Natural killer cell (primary cell): ENCODE measurements around the gene PIP4K2B. TPM values are rescaled to one million over a fixed set of nuclear protein-coding genes. Genes with fewer than 3 reads are reported as not detected.

Experiments used
- ATAC-seq, 3 donors: fragments of 150-1000 bp in 2 of 3; fragments of 200-7000 bp in 1 of 3; cut with Tn5 transposase; 1 replicate in 1 of 3; 2 replicates in 2 of 3; pipeline ENCODE4 v1.10.0; 2021; ENCODE audit warnings: mild to moderate bottlenecking in 2 of 3, moderate library complexity in 2 of 3
- DNase-seq, 2 donors: peaks; one replicate each; pipeline versions ENCODE4 v3.0.0 to v3.0.0-alpha.2; 2013 to 2021; ENCODE audit warnings: mixed read lengths in 1 of 2
- H3K27ac ChIP-seq: one replicate; pipeline ENCODE4 v1.5.1; 2013; ENCODE audit warnings: mild to moderate bottlenecking, low read length
- H3K27me3 ChIP-seq: one replicate; pipeline ENCODE4 v1.6.1; 2013; ENCODE audit warnings: low read length; ENCODE audit not compliant: control insufficient read depth, insufficient read depth
- H3K36me3 ChIP-seq: one replicate; pipeline ENCODE4 v1.6.1; 2013; ENCODE audit warnings: low read length; ENCODE audit not compliant: control insufficient read depth, insufficient read depth
- H3K4me1 ChIP-seq: one replicate; pipeline ENCODE4 v1.6.1; 2013; ENCODE audit warnings: low read length; ENCODE audit not compliant: control insufficient read depth, insufficient read depth
- H3K4me3 ChIP-seq: one replicate; pipeline ENCODE4 v1.5.1; 2013; ENCODE audit warnings: low read length
- H3K9me3 ChIP-seq: one replicate; pipeline ENCODE4 v1.6.1; 2013; ENCODE audit warnings: low read length; ENCODE audit not compliant: control insufficient read depth, insufficient read depth
- H3K27ac Mint-ChIP-seq, 2 donors: one replicate each; pipeline ENCODE4 v1.8.0; 2022; ENCODE audit warnings: mild to moderate bottlenecking in 2 of 2, mixed read lengths in 2 of 2, moderate library complexity in 1 of 2
- H3K27me3 Mint-ChIP-seq, 2 donors: one replicate each; pipeline ENCODE4 v1.8.0; 2022; ENCODE audit warnings: low read depth in 2 of 2, mixed read lengths in 2 of 2
- H3K36me3 Mint-ChIP-seq: one replicate; pipeline ENCODE4 v1.8.0; 2022; ENCODE audit warnings: mixed read lengths
- H3K4me1 Mint-ChIP-seq, 2 donors: one replicate each; pipeline ENCODE4 v1.8.0; 2022; ENCODE audit warnings: mixed read lengths in 2 of 2
- H3K4me3 Mint-ChIP-seq: one replicate; pipeline ENCODE4 v1.8.0; 2022; ENCODE audit warnings: mild to moderate bottlenecking, moderate library complexity, mixed read lengths
- H3K9me3 Mint-ChIP-seq, 2 donors: one replicate each; pipeline ENCODE4 v1.8.0; 2022; ENCODE audit warnings: mixed read lengths in 2 of 2
- CTCF ChIP-seq: fragments of 200-600 bp; IDR thresholded peaks from one replicate; pipeline ENCODE4 v1.8.0; 2022; ENCODE audit warnings: antibody characterized with exemption
- WGBS: methylation state at CpG from one replicate; pipeline ENCODE4 v1.1.7; 2013; ENCODE audit warnings: missing lambda C conversion rate; ENCODE audit not compliant: insufficient coverage; 5-methylcytosine and 5-hydroxymethylcytosine counted together
- intact Hi-C: fragments of 100-400 bp; cut with micrococcal nuclease; formaldehyde crosslinking; loops from one replicate; pipeline ENCODE4 v1.14.2; 2022
- total RNA-seq, 4 donors: library from RNA; stranded (reverse); fragments of 120-200 nt in 1 of 4; gene quantifications; one replicate each; pipeline versions ENCODE4 v1.2.3 to v1.2.4, GENCODE V29; 2013 to 2022

PIP4K2B gene
- total RNA-seq, 3 donors from 2014 or later (not counting 1 experiment from before 2014, with no cell fraction given) = 26.8 to 36.8 (median 36.3) TPM

- ATAC-seq (no peak), DNase-seq (no peak)
- Mint-ChIP-seq H3K4me1 (peaks cover 0 to 7% of the 10 kb centered on the region in 2 donors), H3K27me3 (no peaks in the 10 kb centered on the region), H3K4me3 (no peak overlapping the region), H3K36me3 (no peaks in the 10 kb centered on the region), H3K9me3 (no peaks in the 10 kb centered on the region), H3K27ac (no peak overlapping the region)
- H3K36me3 ChIP-seq = peaks cover 40% of the 10 kb centered on the region
- WGBS = 86% methylated on average over 6 of the region's 6 CpGs
- no peak overlapping the region for H3K27ac ChIP-seq
- no peak for TF ChIP-seq CTCF
- intact Hi-C loops = no loop called here
- no peak overlapping the region for H3K4me3 ChIP-seq
- no peaks in the 10 kb centered on the region for H3K27me3 ChIP-seq
- no peaks in the 10 kb centered on the region for H3K9me3 ChIP-seq
- no peaks in the 10 kb centered on the region for H3K4me1 ChIP-seq
These were observed 13.0 kb downstream of the PIP4K2B start for GRCh38 chr17:38786372-38786771.

GRCh38 chr17:38783227-38783626 is 16.1 kb downstream of the PIP4K2B start:
- Histone ChIP-seq H3K4me1 (no peaks in the 10 kb centered on the region), H3K27ac (no peak overlapping the region), H3K27me3 (no peaks in the 10 kb centered on the region), H3K9me3 (no peaks in the 10 kb centered on the region), H3K36me3 (peaks cover 71% of the 10 kb centered on the region), H3K4me3 (no peak overlapping the region)
- DNase-seq = no peak
- H3K27ac Mint-ChIP-seq = no peak overlapping the region
- H3K9me3 Mint-ChIP-seq = no peaks in the 10 kb centered on the region
- WGBS = 97% methylated on average over 3 of the region's 3 CpGs
- ATAC-seq = no peak
- intact Hi-C loops = no loop called here
- H3K4me1 Mint-ChIP-seq = no peaks in the 10 kb centered on the region
- no peak overlapping the region for H3K4me3 Mint-ChIP-seq
- H3K27me3 Mint-ChIP-seq = no peaks in the 10 kb centered on the region
- no peaks in the 10 kb centered on the region for H3K36me3 Mint-ChIP-seq
- no peak for TF ChIP-seq CTCF

- no peak for TF ChIP-seq CTCF
- DNase-seq = no peak
- Mint-ChIP-seq H3K27ac (no peak overlapping the region), H3K36me3 (no peaks in the 10 kb centered on the region), H3K27me3 (no peaks in the 10 kb centered on the region), H3K4me1 (no peaks in the 10 kb centered on the region), H3K4me3 (no peak overlapping the region), H3K9me3 (no peaks in the 10 kb centered on the region)
- ATAC-seq = no peak
- Histone ChIP-seq H3K4me3 (no peak overlapping the region), H3K4me1 (no peaks in the 10 kb centered on the region), H3K9me3 (no peaks in the 10 kb centered on the region), H3K36me3 (peaks cover 75% of the 10 kb centered on the region), H3K27ac (no peak overlapping the region), H3K27me3 (no peaks in the 10 kb centered on the region)
- intact Hi-C loops = no loop called here
- WGBS = 97% methylated on average over 23 of the region's 23 CpGs
These were observed 19.2 kb downstream of the PIP4K2B start for GRCh38 chr17:38779965-38780752.
